Measurements from ENCODE around the gene COPG2. TPM values are rescaled to one million over a fixed set of nuclear protein-coding genes. Genes with fewer than 3 reads are reported as not detected.

COPG2 gene
- total and polyA plus RNA-seq, 2 donors (not counting 3 experiments of a cell fraction or from before 2014, with no cell fraction given): 9.4 to 11.6 TPM

DNA sequence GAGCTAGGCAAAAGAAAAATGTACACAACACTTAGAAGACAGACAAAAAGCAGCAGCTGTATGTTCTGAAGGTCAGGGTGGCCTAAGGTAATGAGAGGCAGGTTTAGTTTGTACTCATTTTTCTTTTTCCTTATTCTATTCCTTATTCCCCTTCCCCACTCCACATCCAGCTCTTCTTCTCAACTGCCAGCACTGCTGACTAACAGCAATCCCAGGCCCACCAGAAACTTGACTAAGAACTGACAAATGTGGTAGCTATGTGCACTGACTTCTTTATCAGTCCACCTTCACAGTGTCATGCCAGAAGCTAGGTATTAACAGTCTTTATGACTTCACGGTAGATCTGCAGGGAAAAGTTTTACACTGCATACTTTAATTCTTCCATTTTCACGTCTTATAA lies 6.1 kb downstream of the COPG2 start:
- Histone ChIP-seq H3K27ac (ENCODE audit: insufficient read depth, low read depth, low read length) (no peak overlapping the region), H3K9me3 (replicated peaks; ENCODE audit: control insufficient read depth, insufficient read depth, low read length) (no peaks in the 10 kb centered on the region), H3K4me3 (replicated peaks in 1 of 3; ENCODE audit: insufficient read depth in 1 of 3, low read depth in 1 of 3, low read length in 3 of 3) (no peak overlapping the region), H4K20me1 (replicated peaks; ENCODE audit: control insufficient read depth, extremely low read depth, insufficient read depth, low read length) (no peaks in the 10 kb centered on the region), H3K36me3 (ENCODE audit: control insufficient read depth in 2 of 2, extremely low read depth in 1 of 2, insufficient read depth in 2 of 2, low read length in 2 of 2) (no peaks in the 10 kb centered on the region), H3K79me2 (ENCODE audit: control insufficient read depth, insufficient read depth, low read length) (no peaks in the 10 kb centered on the region), H3K4me2 (ENCODE audit: insufficient read depth, low read length) (no peak overlapping the region), H3K4me1 (ENCODE audit: control insufficient read depth, extremely low read depth, insufficient read depth, low read length) (no peaks in the 10 kb centered on the region), H3K27me3 (ENCODE audit: control insufficient read depth in 2 of 2, insufficient read depth in 2 of 2, low read length in 2 of 2) (no peaks in the 10 kb centered on the region), H3K9ac (replicated peaks; ENCODE audit: extremely low read depth, insufficient read depth, low read length) (no peak overlapping the region), H2AFZ (ENCODE audit: low read depth, low read length) (no peak overlapping the region), H3K9me1 (replicated peaks; ENCODE audit: control insufficient read depth, extremely low read depth, insufficient read depth, low read length) (no peaks in the 10 kb centered on the region)
- BruUV-seq (replicated peaks): no TSS peak
- POLR2A ChIA-PET: no interaction called here
- intact Hi-C loops (cut with micrococcal nuclease): no loop called here
- DNase-seq (ENCODE audit: low read depth, low spot score) (no peak), FAIRE-seq (no peak)
- TF ChIP-seq POLR2AphosphoS5 (IDR thresholded peaks at IDR 0.05; ENCODE audit: insufficient read depth, low read depth, low read length) (no peak), FOS (IDR thresholded peaks at IDR 0.05; ENCODE audit: borderline replicate concordance, insufficient read depth, low read length) (no peak), GATA2 (IDR thresholded peaks at IDR 0.05; ENCODE audit: insufficient read depth, insufficient read length, low read depth, low read length) (no peak), POLR2A (IDR thresholded peaks at IDR 0.05; ENCODE audit: low read depth, low read length) (no peak), MYC (IDR thresholded peaks at IDR 0.05; ENCODE audit: low read depth, low read length) (no peak)
- TF ChIP-seq, protein P1, sequence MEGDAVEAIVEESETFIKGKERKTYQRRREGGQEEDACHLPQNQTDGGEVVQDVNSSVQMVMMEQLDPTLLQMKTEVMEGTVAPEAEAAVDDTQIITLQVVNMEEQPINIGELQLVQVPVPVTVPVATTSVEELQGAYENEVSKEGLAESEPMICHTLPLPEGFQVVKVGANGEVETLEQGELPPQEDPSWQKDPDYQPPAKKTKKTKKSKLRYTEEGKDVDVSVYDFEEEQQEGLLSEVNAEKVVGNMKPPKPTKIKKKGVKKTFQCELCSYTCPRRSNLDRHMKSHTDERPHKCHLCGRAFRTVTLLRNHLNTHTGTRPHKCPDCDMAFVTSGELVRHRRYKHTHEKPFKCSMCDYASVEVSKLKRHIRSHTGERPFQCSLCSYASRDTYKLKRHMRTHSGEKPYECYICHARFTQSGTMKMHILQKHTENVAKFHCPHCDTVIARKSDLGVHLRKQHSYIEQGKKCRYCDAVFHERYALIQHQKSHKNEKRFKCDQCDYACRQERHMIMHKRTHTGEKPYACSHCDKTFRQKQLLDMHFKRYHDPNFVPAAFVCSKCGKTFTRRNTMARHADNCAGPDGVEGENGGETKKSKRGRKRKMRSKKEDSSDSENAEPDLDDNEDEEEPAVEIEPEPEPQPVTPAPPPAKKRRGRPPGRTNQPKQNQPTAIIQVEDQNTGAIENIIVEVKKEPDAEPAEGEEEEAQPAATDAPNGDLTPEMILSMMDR (IDR thresholded peaks at IDR 0.05; ENCODE audit: extremely low read depth in 1 of 2, insufficient read depth in 1 of 2, low read depth in 1 of 2, low read length in 2 of 2): no peak
- dilution Hi-C loops (cut with MboI; ENCODE audit: extremely low pct_ligation_motif_present, low sequenced_read_pairs): no loop called here
- CTCF ChIA-PET: interaction anchor here (1.1 kb wide), 1 partner anchor 95 kb away, joined by 4 read pairs; no protein-coding TSS in a partner anchor

DNA sequence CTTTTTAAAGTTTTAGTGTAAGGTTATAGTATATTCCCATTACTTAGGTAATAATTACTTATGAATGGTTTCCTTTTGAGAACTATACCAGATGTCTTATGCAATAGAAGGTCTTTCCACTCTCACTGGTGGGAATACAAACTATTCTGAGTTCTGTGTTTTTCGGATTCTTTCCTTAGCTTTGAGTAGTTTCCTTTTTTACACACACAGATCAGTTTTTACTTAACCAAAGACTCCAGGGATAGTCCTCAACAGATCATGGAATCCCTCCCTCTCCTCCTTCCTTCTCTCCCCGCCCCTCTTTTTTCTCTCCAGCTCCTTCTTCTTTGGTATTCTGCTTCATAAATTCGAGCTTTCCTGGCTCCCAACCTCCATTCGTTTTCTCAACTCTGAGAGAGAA lies 13.3 kb downstream of the COPG2 start:
- Histone ChIP-seq H3K9ac (replicated peaks; ENCODE audit: extremely low read depth, insufficient read depth, low read length) (no peak overlapping the region), H3K79me2 (ENCODE audit: control insufficient read depth, insufficient read depth, low read length) (no peaks in the 10 kb centered on the region), H3K9me3 (replicated peaks; ENCODE audit: control insufficient read depth, insufficient read depth, low read length) (no peaks in the 10 kb centered on the region), H3K4me2 (ENCODE audit: insufficient read depth, low read length) (no peak overlapping the region), H3K36me3 (ENCODE audit: control insufficient read depth in 2 of 2, extremely low read depth in 1 of 2, insufficient read depth in 2 of 2, low read length in 2 of 2) (no peaks in the 10 kb centered on the region), H3K27me3 (ENCODE audit: control insufficient read depth in 2 of 2, insufficient read depth in 2 of 2, low read length in 2 of 2) (no peaks in the 10 kb centered on the region), H3K9me1 (replicated peaks; ENCODE audit: control insufficient read depth, extremely low read depth, insufficient read depth, low read length) (no peaks in the 10 kb centered on the region), H3K4me3 (replicated peaks in 1 of 3; ENCODE audit: insufficient read depth in 1 of 3, low read depth in 1 of 3, low read length in 3 of 3) (no peak overlapping the region), H2AFZ (ENCODE audit: low read depth, low read length) (no peak overlapping the region), H3K27ac (ENCODE audit: insufficient read depth, low read depth, low read length) (no peak overlapping the region), H4K20me1 (replicated peaks; ENCODE audit: control insufficient read depth, extremely low read depth, insufficient read depth, low read length) (no peaks in the 10 kb centered on the region), H3K4me1 (ENCODE audit: control insufficient read depth, extremely low read depth, insufficient read depth, low read length) (no peaks in the 10 kb centered on the region)
- no peak for FAIRE-seq
- no peak for TF ChIP-seq FOS (IDR thresholded peaks at IDR 0.05; ENCODE audit: borderline replicate concordance, insufficient read depth, low read length)
- no peak for TF ChIP-seq MYC (IDR thresholded peaks at IDR 0.05; ENCODE audit: low read depth, low read length)
- TF ChIP-seq JUN (IDR thresholded peaks at IDR 0.05; ENCODE audit: borderline replicate concordance, insufficient read depth, insufficient read length, low read depth): no peak
- TF ChIP-seq POLR2AphosphoS5 (IDR thresholded peaks at IDR 0.05; ENCODE audit: insufficient read depth, low read depth, low read length): no peak
- TF ChIP-seq GATA2 (IDR thresholded peaks at IDR 0.05; ENCODE audit: insufficient read depth, insufficient read length, low read depth, low read length): no peak
- no peak for TF ChIP-seq EZH2 (IDR thresholded peaks at IDR 0.05; ENCODE audit: borderline replicate concordance, low read depth, low read length, severe bottlenecking)
- TF ChIP-seq, protein P2, sequence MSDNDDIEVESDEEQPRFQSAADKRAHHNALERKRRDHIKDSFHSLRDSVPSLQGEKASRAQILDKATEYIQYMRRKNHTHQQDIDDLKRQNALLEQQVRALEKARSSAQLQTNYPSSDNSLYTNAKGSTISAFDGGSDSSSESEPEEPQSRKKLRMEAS (IDR thresholded peaks at IDR 0.05; ENCODE audit: insufficient read depth, insufficient read length): no peak
- TF ChIP-seq, protein P1 (IDR thresholded peaks at IDR 0.05; ENCODE audit: extremely low read depth in 1 of 2, insufficient read depth in 1 of 2, low read depth in 1 of 2, low read length in 2 of 2): no peak
- no peak for TF ChIP-seq POLR2A (IDR thresholded peaks at IDR 0.05; ENCODE audit: low read depth, low read length)
- BruUV-seq (replicated peaks): no TSS peak
- intact Hi-C loops (cut with micrococcal nuclease) (no loop called here), dilution Hi-C loops (cut with MboI; ENCODE audit: extremely low pct_ligation_motif_present, low sequenced_read_pairs) (no loop called here)
- DNase-seq (ENCODE audit: low read depth, low spot score): no peak
- CTCF ChIA-PET: no interaction called here
- POLR2A ChIA-PET: no interaction called here
